Esophagus muscularis mucosa (tissue), 4 donors: ENCODE data around the gene BAX.

Source experiments
- EP300 ChIP-seq: sonication (generic); formaldehyde crosslinking; IDR thresholded peaks from one replicate; pipeline ENCODE4 v1.6.1; 2017; ENCODE audit warnings: antibody characterized with exemption
- POLR2A ChIP-seq: fragments of 450-650 bp; IDR thresholded peaks from one replicate; pipeline ENCODE4 v1.6.1; 2017; ENCODE audit warnings: antibody characterized with exemption, moderate library complexity, mild to moderate bottlenecking, low read depth
- TF ChIP-seq, protein P1 (sequence below), 3 experiments: fragments of 200-600 bp in 2 of 3; fragments of 450-650 bp in 1 of 3; sonication (generic) in 2 of 3; IDR thresholded peaks; one replicate each; pipeline ENCODE4 v1.5.1; 2017 to 2019; ENCODE audit warnings: antibody characterized with exemption in 3 of 3, mild to moderate bottlenecking in 2 of 3, moderate library complexity in 1 of 3

DNA sequence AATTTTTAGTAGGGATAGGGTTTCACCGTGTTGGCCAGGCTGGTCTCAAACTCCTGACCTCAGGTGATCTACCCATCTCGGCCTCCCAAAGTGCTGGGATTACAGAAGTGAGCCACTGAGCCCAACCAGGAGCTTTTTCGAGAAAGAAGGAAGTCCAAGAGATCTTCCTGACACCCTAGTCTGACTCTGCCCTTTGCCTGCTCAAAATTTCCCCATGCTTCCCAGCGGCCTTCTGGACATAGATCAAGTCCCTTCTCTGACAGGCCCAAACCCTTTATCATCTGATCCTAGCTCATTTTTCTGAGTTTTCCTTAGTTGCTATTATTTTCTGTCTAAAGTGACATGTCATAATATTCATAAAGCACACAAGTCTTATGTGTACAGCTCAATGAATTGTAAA lies 1.5 kb upstream of the BAX start:
- no peak for TF ChIP-seq EP300
- TF ChIP-seq, protein P1, sequence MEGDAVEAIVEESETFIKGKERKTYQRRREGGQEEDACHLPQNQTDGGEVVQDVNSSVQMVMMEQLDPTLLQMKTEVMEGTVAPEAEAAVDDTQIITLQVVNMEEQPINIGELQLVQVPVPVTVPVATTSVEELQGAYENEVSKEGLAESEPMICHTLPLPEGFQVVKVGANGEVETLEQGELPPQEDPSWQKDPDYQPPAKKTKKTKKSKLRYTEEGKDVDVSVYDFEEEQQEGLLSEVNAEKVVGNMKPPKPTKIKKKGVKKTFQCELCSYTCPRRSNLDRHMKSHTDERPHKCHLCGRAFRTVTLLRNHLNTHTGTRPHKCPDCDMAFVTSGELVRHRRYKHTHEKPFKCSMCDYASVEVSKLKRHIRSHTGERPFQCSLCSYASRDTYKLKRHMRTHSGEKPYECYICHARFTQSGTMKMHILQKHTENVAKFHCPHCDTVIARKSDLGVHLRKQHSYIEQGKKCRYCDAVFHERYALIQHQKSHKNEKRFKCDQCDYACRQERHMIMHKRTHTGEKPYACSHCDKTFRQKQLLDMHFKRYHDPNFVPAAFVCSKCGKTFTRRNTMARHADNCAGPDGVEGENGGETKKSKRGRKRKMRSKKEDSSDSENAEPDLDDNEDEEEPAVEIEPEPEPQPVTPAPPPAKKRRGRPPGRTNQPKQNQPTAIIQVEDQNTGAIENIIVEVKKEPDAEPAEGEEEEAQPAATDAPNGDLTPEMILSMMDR (IDR thresholded peaks at IDR 0.05) = no peak
- TF ChIP-seq POLR2A = no peak
